Astrocyte of the spinal cord (primary cell): ENCODE data around the gene MFAP2.
"Not testable (repeated sequence)": the region's sequence is repeated elsewhere in the genome, so short reads cannot be mapped to it uniquely, and the experiment has no call there.

ENCODE experiments used
- DNase-seq: peaks from one replicate; pipeline ENCODE4 v3.0.0; 2011; ENCODE audit warnings: low read depth, low spot score
- H3K4me3 ChIP-seq: 2 replicates; pipeline ENCODE4 v1.5.1; 2011; ENCODE audit warnings: low read depth, mild to moderate bottlenecking, low read length, moderate library complexity
- CTCF ChIP-seq: IDR thresholded peaks from 2 replicates; pipeline ENCODE4 v1.5.1; 2012; ENCODE audit warnings: low read depth, mild to moderate bottlenecking, low read length, inconsistent platforms
- in situ Hi-C: cut with HindIII; loops from 2 replicates; pipeline ENCODE4 v1.10.0; 2017; ENCODE audit warnings: low sequenced_read_pairs

MFAP2 gene

DNA sequence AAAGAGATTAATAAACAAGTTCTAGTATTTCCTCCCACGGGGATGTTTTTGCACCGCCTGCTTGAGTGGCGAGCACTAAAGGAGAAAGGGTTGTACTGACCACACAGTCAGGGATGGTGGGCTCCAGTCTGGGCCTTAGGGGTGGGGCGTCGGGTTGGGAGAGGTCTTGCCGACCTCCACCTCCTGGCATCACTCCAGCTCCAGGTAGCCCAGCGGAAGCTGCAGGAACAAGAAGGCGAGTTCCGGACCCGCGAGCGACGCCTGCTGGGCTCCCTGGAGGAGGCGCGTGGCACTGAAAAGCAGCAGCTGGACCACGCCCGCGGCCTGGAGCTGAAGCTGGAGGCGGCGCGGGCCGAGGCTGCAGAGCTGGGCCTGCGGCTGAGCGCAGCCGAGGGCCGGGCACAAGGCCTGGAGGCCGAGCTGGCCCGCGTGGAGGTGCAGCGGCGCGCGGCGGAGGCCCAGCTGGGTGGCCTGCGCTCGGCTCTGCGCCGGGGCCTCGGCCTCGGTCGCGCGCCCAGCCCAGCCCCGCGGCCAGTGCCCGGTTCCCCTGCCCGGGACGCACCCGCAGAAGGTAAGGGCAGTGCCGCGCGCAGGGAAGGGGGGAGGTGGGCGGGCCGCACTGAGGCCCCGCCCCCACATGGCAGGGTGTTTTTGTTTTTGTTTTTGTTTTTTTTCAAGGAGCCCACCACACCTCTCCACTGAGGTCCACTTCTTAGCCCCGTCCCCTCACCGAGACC lies 19.7 kb downstream of the MFAP2 start:
- in situ Hi-C loops, result no loop called here
- peak; percentile 69 for DNase-seq
- H3K4me3 ChIP-seq, result peak overlapping the region; percentile 34
- TF ChIP-seq CTCF, result peak; percentile 76

DNA sequence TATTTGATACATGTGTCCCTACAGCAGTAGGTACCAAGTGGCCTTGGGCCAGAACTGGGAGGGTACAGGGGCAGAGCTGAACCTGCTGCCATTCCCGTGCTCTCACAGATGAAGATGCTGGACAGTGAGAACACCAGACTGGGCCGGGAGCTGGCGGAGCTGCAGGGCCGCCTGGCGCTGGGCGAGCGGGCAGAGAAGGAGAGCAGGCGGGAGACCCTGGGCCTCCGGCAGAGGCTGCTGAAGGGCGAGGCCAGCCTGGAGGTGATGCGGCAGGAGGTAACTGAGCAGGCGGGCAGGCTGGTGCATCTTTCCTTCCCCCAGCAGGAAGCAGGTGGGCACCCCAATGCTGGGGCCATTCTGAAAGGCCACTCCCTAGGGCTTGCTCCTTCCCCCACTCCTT lies 21.9 kb downstream of the MFAP2 start:
- no peak for DNase-seq
- no peak for TF ChIP-seq CTCF
- no peak overlapping the region for H3K4me3 ChIP-seq
- in situ Hi-C loops, result no loop called here

DNA sequence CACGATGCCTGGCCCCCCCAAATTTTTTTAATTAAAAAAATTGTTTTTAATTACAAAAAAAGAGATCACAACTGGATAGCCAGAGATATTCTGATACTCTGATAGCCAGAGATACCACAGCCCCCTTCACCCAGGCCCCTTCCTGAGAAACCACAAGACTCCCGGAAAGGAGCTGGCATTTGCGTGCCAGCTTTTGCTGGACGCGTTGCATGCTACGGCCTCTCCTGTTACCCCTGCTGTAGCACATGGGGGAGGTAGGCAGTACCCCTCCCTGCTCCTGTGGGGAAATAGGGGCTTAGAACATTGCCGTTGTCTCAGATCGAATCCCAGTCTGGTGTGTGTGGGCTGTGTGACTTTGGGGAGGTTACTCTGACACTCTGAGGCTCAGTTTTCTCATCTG lies 22.7 kb downstream of the MFAP2 start:
- H3K4me3 ChIP-seq, result no peak overlapping the region
- no peak for TF ChIP-seq CTCF
- in situ Hi-C loops, result no loop called here
- DNase-seq, result no peak

DNA sequence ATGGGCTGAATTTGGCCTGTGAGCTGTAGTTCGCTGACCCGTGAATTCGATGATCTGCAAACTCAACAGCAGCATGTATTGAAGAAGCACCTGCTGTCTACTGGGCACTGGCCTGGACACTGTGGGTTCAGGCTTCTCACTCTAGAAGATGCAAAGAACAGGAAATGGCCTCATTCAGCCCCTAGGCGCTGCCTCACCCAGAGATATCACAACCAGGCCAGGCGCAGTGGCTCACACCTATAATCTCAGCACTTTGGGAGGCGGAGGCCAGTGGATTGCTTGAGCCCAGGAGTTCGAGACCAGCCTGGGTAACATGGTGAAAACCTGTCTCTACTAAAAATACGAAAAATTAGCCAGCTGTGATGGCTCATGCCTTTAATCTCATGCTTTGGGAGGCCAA lies 23.6 kb downstream of the MFAP2 start:
- no peak overlapping the region for H3K4me3 ChIP-seq
- DNase-seq, result no peak
- TF ChIP-seq CTCF, result no peak
- in situ Hi-C loops, result no loop called here

GRCh38 chr1:16955186-16955585 lies 25.2 kb downstream of the MFAP2 start:
- no peak for TF ChIP-seq CTCF
- DNase-seq, result no peak
- in situ Hi-C loops, result no loop called here
- no peak overlapping the region for H3K4me3 ChIP-seq

DNA sequence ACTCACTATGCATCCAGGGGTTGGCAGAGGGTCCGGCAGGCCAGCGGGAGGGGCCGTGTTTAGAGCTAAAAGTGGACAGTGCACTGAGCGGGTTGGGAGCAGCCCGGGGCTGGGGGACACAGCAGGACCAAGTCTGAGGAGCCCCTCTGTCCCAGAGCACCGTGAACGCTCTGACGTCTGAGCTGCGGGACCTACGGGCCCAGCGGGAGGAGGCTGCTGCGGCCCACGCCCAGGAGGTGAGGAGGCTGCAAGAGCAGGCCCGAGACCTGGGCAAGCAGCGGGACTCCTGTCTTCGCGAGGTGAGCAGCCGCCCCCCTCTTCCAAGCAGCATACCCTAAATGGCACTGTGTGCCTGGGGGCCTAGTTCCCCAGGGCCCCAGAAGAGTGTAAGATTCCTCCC lies 25.8 kb downstream of the MFAP2 start:
- no peak for DNase-seq
- no peak for TF ChIP-seq CTCF
- in situ Hi-C loops, result no loop called here
- no peak overlapping the region for H3K4me3 ChIP-seq

DNA sequence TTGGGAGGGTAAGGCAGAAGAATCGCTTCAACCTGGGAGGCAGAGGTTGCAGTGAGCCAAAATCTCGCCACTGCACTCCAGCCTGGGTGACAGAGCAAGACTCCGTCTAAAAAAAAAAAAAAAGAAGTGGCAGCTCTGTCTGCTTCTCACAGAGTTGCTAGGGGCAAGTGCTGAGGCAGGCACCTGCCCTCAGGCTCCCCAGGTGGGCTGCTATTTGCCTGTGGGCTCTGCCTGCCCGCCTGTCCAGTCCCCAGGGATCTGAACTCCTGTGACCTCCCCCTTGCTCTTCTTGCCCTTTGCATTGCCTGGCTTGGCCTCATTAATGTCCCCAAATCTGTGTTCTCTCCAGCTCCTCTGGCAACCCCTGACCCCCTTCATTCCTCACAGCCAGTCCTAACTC lies 28.0 kb downstream of the MFAP2 start:
- in situ Hi-C loops, H3K4me3 ChIP-seq, DNase-seq: not testable (repeated sequence)

GRCh38 chr1:16949026-16949425 lies 31.4 kb downstream of the MFAP2 start:
- peak; percentile 55 for DNase-seq
- in situ Hi-C loops, H3K4me3 ChIP-seq: not testable (repeated sequence)

DNA sequence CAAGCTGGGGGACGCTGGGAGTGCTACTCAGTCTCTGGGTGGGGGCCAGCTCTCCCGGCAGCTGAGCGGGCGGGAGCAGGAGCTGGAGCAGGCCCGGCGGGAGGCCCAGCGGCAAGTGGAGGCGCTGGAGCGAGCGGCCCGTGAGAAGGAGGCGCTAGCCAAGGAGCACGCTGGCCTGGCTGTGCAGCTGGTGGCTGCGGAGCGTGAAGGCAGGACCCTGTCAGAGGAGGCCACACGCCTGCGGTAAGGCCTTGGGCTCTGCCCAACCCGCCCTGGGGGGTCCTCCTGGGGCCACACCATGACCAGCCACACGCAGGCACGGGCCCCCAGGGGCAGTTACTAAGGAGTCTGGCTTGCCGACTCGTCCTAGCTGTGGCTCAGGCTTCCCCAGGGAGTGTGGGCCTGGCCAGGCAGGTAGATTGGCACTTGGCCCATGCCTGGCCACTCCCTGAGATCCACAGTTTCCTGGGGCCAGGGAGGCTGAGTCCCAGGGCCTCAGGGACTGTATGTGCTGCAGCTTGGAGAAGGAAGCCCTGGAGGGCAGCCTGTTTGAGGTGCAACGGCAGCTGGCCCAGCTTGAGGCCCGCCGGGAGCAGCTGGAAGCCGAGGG lies 32.0 kb downstream of the MFAP2 start:
- in situ Hi-C loops, DNase-seq, H3K4me3 ChIP-seq: not testable (repeated sequence)
